22Rv1 (cell line): Measurements from ENCODE around the gene PSPH.
"Not testable (repeated sequence)": the region's sequence is repeated elsewhere in the genome, so short reads cannot be mapped to it uniquely, and the experiment has no call there.

ENCODE experiments used
- H3K27ac ChIP-seq: fragments of 450-650 bp; 2 replicates; pipeline ENCODE4 v1.5.1; 2017
- ZFX ChIP-seq: fragments of 450-650 bp; IDR thresholded peaks from 2 replicates; pipeline ENCODE4 v1.6.1; 2017; ENCODE audit warnings: antibody characterized with exemption, borderline replicate concordance
- TF ChIP-seq, protein P1 (sequence below): fragments of 450-650 bp; IDR thresholded peaks from 2 replicates; pipeline ENCODE4 v1.5.1; 2017; ENCODE audit warnings: mild to moderate bottlenecking

PSPH gene

DNA sequence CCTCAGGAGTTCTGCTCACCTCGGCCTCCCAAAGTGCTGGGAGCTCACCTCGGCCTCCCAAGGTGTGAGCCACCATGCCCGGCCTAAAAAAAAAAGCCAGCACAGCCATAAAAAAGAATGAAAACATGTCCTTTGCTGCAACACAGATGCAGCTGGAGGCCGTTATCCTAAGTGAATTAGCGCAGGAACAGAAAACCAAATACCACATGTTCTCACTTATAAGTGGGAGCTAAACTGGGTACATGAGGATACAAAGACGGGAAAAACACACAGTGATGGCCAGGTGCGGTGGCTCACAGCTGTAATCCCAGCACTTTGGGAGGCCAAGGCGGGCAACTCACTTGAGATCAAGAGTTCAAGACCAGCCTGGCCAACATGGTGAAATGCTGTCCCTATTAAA lies 20.9 kb downstream of the PSPH start:
- TF ChIP-seq ZFX, result no peak
- TF ChIP-seq, protein P1, sequence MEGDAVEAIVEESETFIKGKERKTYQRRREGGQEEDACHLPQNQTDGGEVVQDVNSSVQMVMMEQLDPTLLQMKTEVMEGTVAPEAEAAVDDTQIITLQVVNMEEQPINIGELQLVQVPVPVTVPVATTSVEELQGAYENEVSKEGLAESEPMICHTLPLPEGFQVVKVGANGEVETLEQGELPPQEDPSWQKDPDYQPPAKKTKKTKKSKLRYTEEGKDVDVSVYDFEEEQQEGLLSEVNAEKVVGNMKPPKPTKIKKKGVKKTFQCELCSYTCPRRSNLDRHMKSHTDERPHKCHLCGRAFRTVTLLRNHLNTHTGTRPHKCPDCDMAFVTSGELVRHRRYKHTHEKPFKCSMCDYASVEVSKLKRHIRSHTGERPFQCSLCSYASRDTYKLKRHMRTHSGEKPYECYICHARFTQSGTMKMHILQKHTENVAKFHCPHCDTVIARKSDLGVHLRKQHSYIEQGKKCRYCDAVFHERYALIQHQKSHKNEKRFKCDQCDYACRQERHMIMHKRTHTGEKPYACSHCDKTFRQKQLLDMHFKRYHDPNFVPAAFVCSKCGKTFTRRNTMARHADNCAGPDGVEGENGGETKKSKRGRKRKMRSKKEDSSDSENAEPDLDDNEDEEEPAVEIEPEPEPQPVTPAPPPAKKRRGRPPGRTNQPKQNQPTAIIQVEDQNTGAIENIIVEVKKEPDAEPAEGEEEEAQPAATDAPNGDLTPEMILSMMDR, result no peak
- H3K27ac ChIP-seq, result no peak overlapping the region

DNA sequence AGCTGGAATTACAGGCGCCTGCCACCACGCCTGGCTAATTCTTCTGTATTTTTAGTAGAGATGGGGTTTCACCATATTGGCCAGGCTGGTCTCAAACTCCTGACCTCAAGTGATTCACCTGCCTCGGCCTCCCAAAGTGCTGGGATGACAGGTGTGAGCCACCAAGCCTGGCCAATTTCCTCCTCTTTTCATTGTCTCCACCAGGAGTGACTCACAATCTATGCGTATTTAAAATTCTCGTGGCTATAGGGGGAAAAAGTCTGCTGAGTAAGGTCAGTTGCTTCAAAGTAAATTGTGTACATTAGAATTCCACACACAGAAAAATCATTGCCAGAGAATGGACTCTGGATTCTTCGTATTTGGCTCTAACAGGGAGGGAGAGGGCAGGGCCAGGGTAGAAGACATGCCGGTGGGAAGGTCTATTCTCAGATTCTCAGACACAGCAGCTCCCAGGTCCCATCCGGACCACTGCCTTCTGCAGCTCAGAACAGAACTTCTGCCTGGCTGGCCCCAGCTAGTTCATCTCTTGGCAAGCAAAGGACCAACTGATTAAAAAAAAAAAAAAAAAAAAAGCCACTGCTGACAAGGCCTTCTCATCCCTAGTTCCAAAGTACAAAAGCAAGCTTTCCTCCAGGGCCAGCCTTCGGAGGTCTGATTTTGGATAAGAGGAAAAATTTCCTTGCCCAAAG lies 22.2 kb downstream of the PSPH start:
- no peak overlapping the region for H3K27ac ChIP-seq
- TF ChIP-seq, protein P1, result no peak
- TF ChIP-seq ZFX, result no peak

DNA sequence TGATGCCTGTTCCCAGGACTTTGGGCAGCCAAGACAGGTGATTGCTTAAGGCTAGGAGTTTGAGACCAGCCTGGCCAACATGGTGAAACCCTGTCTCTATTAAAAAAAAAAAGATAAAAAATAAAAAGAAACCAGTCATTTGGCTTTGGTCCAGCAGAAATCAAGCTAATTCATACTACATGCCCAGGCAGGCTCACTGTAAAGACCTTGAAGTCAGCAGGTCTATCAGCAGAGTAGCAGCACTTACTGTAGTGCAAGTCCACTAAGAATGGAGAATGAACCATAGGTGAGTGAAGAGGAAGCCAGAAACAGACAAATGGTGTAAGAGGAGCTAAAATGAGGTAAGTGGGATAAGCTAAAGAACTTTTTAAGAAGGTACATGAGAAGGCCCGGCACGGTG lies 24.7 kb downstream of the PSPH start:
- H3K27ac ChIP-seq, result no peak overlapping the region
- no peak for TF ChIP-seq ZFX
- TF ChIP-seq, protein P1, result no peak

DNA sequence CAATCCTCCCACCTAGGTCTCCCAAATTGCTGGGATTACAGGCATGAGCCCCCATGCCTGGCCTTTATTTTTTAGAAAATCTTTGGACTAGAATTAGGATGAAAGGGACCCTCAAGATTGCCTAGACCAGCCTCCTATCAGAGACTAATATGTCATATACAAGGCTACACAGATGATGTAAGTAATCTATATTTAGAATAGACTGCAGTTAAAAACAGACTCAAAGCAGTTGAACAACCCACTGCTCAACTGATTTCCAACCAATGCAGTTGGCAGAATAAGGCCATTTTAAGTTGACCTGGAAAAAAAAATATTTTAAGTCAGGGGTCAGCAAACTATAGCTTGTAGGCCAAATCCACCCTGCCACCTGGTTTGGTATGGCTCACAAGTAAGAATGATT lies 27.7 kb downstream of the PSPH start:
- no peak overlapping the region for H3K27ac ChIP-seq
- TF ChIP-seq, protein P1, result no peak

DNA sequence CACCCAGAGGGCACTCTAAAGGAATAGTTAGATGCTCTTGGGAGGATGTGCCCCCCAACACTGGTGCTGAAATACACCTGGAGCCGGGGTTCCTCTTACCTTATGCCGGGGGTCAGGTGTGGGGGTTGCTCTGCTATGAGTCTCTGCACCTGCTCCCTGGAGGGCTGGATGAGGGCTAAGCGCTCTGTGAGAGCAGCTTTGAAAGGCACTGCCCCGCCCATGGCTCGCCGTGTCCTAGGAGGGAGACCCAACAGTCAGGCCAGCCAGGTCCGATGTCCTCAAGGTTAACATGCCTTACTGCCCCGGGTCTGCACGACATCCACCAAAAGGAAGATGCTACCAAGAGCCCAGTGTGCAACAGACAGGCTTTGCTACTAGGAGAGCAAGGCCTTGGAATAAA lies 31.7 kb downstream of the PSPH start:
- TF ChIP-seq, protein P1, result no peak
- no peak for TF ChIP-seq ZFX

DNA sequence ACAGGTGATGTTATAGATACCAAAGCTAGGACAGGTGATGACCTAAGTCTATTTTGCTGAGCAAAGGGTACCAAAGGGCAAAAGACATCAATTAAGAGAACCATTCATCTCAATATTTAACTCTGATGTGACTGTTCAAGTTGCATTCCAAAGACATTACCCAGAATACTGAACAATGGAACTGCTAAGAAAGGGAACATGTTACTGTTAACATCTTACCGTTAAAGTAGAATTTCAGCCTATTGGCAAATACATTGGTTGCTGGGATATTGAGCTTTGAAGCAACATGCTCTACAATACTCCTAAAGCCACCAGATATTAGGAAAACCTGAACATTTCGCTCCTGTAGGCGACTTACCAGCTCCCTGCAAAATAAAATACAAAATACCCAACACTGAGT lies 34.2 kb downstream of the PSPH start:
- H3K27ac ChIP-seq, result not testable (repeated sequence)

More for the DNA sequence above, 31.7 kb downstream of the PSPH start:
- H3K27ac ChIP-seq, result no peak overlapping the region

DNA sequence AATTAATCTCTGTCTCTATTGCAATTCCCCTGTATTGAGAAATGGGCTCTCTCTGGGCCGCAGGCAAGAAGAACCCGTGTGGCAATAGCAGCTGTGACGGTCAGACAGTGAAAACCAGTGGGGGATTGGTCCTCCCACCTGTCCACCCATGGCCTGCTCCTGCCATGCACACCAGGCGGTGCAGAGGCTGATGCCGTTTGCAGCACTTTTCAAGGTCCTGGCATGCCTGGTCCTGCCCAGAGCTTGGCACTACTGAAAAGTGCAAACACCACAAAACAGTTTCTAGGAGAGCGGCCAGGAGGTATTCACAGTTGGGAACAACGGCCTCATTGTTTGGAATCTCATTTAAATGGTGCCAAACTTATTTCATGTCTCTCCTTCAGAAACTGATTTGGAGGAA lies 41.5 kb downstream of the PSPH start:
- H3K27ac ChIP-seq, result peak overlapping the region; percentile 58
- TF ChIP-seq, protein P1, result no peak
- no peak for TF ChIP-seq ZFX

DNA sequence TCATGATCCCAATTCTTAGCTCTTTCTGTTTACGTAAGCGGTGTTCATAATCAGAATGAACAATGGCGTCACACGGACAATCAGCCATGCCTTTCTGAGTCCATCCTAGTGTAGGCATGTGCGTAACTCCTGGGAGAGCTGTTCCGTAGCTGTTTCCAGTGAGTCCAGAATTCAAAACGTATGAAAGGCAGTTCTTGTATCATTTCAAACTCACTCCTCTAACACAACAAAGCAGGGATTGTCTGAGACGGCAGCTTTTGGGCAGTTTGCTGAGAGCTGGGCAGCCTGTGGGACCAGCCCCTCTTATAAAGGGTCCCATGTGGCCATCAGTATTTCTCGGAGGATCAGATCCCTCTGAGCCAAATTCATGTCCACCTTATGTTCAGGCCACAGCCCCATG lies 43.4 kb downstream of the PSPH start:
- no peak for TF ChIP-seq ZFX
- TF ChIP-seq, protein P1, result no peak
- no peak overlapping the region for H3K27ac ChIP-seq
